ENCODE data around the gene ELL.

Gene ELL

DNA sequence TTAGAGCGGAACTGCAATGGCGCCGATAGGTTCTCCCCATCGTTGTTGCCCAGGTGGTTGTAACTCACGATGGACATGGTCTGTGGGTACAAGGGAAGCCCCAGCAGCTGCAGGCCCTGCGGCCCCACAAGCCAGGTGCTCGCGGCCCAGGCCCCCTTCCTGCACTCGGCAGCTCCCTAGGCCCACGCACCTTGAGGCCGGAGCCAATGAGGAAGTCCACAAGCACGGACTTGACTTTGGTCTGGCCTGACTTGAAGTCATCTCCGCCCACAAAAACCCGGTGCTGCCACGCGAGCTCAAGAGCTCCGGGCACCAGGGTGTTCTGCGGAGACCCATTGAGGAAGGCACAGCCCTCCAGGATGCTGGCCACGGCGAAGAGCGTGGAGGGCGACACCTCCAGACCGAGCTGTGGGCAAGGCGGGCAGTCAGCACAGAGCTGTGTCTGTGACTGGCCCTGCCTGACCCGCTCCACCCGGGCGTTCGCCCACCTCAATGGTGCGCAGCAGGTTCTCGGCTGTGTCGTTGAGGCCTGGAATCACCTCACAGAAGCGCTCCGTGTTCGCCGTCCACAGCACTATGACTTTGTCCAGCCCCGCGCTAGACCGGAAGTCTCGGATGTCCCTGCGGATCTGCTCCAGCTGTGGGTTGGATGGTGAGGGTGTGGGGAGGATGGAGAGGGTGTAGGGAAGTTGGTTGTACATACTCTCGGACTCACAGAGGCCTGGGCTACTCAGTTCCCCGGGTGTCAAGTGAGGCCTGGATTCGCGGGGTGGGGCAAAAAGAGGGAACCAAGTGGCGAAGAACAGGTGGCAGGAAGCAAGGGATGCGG is 85.8 kb downstream of the ELL start:
- TF ChIP-seq CTCF (IDR thresholded peaks at IDR 0.05) (no peak), ZFX (IDR thresholded peaks at IDR 0.05; ENCODE audit: borderline replicate concordance) (no peak)
- peak overlapping the region; percentile 93 for H3K27ac ChIP-seq

DNA sequence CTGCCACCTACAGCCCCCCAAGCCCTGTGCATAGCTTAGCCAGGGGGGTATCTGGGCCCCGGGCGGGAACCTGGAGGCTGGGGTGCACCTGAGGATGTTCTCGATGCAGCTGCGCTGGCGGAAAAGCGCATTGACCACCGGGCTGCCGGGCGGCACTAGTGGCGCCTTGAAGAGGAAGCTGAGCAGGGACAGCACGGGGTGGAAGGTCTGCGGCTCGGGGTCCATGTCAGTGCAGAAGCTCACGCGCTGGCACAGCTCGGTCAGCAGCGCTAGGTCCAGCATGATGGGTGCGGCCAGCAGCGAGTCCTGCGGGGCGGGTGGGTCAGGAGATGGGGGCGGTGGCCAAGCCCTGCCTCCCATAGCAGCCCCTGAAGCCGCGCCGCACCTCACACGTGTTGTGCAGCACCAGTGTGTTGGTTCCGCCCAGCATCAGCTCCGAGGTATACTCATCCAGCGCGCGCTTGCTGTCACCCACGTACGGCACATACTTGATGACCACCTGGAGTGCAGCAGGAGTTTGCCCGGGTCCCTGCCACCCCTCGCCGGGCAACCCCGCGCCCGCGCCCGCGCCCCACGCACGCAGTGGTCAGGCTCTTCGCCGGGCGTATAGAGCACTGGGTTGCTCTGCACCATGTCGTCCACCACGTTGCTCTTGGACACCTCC is 86.6 kb downstream of the ELL start:
- TF ChIP-seq CTCF (IDR thresholded peaks at IDR 0.05) (no peak), ZFX (IDR thresholded peaks at IDR 0.05; ENCODE audit: borderline replicate concordance) (no peak)
- peak overlapping the region; percentile 93 for H3K27ac ChIP-seq

DNA sequence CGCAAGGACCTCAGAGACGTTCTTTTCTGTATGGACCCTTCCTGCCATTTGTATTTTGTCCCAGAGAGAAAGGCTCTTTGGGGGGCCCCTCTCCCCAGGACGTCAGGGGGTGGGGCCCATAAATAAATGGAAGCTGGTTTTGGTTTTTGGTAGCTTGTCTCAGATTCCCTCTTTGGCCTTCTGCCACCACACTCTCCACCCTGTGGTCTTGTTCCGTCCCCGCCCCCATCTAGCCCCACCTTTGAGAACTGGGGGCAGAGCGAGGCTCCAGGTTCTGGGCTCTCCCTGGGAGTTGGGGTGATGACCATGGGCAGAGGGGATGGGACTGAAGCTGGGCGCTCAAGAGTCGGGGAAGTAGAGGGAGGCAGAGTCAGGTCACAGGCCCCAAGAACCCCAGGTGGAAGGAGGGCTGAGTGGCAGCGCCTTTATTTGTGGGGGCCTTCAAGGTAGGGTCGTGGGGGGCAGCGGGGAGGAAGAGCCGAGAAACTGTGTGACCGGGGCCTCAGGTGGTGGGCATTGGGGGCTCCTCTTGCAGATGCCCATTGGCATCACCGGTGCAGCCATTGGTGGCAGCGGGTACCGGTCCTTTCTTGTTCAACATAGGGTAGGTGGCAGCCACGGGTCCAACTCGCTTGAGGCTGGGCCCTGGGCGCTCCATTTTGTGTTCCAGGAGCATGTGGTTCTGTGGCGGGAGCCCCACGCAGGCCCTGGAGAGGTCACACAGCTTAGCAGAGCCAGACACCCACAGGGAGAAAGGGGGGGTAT is 87.3 kb downstream of the ELL start:
- TF ChIP-seq CTCF (IDR thresholded peaks at IDR 0.05) = no peak
- TF ChIP-seq ZFX (IDR thresholded peaks at IDR 0.05; ENCODE audit: borderline replicate concordance) = no peak
- H3K27ac ChIP-seq = peak overlapping the region; percentile 93

- no peak for TF ChIP-seq CTCF (IDR thresholded peaks at IDR 0.05)
- TF ChIP-seq ZFX (IDR thresholded peaks at IDR 0.05; ENCODE audit: borderline replicate concordance) = no peak
- peak overlapping the region; percentile 93 for H3K27ac ChIP-seq
These were observed 88.0 kb downstream of the ELL start for GRCh38 chr19:18433735-18434398.

- H3K27ac ChIP-seq = peak overlapping the region; percentile 93
- no peak for TF ChIP-seq ZFX (IDR thresholded peaks at IDR 0.05; ENCODE audit: borderline replicate concordance)
- no peak for TF ChIP-seq CTCF (IDR thresholded peaks at IDR 0.05)
These were observed 88.7 kb downstream of the ELL start for GRCh38 chr19:18433015-18433691.

DNA sequence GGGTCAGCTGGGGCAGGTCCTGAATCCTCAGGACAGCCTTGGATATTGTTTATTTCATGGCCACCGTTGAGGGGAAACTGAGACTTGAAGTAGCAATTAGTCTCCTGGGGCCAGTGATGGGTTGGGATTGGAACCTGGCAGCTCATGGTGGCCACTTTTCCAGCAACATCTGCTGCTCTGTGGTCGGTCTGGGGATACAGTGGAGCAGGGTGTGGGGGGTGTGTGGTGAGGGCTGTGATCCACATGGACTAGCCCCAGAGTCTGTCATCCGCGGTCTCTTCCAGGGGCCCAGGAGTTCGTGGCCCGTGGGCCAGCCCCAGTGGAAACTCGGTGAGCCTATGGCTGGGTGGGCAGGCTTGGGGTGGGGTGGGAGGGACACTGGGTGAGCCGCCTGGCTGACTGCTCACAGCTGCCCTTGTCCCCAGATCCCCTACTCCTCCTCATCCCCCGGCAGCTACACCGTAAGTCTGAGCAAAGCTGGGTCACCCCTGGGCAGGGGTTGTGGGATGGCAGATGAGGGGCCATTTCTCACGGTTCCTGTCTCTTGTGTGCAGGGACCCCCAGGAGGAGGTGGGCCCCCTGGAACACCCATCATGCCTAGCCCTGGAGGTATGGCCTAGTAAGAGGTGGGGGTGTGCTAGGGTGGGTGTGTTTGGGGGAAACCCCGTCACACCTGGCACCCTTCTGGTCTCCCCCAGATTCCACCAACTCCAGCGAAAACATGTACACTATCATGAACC is 89.4 kb downstream of the ELL start:
- H3K27ac ChIP-seq = peak overlapping the region; percentile 93
- TF ChIP-seq CTCF (IDR thresholded peaks at IDR 0.05) (no peak), ZFX (IDR thresholded peaks at IDR 0.05; ENCODE audit: borderline replicate concordance) (no peak)
